Measurements from ENCODE around the gene PIK3R4.
A peak's percentile ranks its signal among the peaks of the same experiment; 100 is the strongest.

The PIK3R4 gene

DNA sequence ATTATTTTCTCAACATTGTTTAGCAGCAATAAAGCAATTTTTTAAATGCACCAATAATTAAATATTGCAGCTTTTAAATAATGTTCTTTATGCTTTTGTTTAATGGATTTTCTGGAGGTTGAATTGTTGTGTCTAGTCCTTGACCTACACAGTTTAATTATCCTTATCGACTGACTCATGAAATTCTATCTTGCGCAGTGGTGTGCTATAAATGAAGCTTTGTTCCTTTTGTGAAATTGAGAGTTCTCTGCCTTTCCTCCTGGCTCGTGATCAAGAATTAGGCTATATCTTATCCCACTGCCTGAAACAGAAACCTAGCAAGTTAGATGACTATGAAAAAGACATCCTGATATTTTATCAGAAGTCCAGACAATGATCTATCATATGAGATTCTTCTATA, 37.0 kb upstream of the PIK3R4 start:
- TF ChIP-seq, protein P1, sequence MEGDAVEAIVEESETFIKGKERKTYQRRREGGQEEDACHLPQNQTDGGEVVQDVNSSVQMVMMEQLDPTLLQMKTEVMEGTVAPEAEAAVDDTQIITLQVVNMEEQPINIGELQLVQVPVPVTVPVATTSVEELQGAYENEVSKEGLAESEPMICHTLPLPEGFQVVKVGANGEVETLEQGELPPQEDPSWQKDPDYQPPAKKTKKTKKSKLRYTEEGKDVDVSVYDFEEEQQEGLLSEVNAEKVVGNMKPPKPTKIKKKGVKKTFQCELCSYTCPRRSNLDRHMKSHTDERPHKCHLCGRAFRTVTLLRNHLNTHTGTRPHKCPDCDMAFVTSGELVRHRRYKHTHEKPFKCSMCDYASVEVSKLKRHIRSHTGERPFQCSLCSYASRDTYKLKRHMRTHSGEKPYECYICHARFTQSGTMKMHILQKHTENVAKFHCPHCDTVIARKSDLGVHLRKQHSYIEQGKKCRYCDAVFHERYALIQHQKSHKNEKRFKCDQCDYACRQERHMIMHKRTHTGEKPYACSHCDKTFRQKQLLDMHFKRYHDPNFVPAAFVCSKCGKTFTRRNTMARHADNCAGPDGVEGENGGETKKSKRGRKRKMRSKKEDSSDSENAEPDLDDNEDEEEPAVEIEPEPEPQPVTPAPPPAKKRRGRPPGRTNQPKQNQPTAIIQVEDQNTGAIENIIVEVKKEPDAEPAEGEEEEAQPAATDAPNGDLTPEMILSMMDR (conservative IDR thresholded peaks at IDR 0.05; ENCODE audit: low read length) = no peak
- no peak overlapping the region for H3K4me3 ChIP-seq (ENCODE audit: low read length)
- no peak for DNase-seq (ENCODE audit: low read depth)

DNA sequence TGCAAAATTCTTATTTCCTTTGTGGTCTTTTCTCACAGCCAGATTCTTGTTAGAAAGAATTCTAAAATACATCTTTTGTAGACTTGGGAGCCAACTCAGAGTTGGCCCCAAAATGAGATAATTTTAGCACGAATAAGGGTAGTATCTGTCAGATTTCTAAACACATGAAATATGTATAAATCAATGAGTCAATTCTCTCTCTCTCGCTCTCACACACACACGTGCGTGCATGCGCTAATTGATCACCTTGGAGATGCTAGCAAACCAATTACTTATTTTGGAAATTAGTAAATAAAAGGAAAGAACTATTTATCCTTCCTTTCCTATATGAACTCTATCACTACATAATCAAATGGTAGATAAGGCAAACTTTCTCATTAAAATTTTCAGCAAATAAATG, 32.9 kb upstream of the PIK3R4 start:
- H3K4me3 ChIP-seq (ENCODE audit: low read length) = no peak overlapping the region
- TF ChIP-seq, protein P1 (conservative IDR thresholded peaks at IDR 0.05; ENCODE audit: low read length) = no peak
- DNase-seq (ENCODE audit: low read depth) = no peak

DNA sequence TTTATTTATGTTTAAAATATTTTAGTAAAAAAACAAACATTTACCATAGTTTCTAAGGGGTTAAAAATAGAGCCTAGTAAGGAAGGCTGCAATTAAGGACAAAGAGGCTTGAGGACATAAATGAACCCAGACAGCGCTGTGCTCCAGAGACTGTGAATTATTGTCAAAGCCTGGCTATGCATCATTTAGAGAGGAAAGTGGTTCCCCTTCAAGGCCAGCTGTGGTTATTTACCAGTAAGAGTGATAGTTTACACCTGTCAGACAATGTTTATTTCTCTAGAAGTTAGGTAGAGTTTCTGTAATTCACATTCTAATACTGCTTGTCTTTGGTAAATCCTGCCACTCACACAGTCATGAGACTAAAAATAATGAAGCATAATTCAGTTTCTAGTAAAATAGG, 32.4 kb upstream of the PIK3R4 start:
- H3K4me3 ChIP-seq (ENCODE audit: low read length) = no peak overlapping the region
- DNase-seq (ENCODE audit: low read depth) = no peak
- TF ChIP-seq, protein P1 (conservative IDR thresholded peaks at IDR 0.05; ENCODE audit: low read length) = no peak

DNA sequence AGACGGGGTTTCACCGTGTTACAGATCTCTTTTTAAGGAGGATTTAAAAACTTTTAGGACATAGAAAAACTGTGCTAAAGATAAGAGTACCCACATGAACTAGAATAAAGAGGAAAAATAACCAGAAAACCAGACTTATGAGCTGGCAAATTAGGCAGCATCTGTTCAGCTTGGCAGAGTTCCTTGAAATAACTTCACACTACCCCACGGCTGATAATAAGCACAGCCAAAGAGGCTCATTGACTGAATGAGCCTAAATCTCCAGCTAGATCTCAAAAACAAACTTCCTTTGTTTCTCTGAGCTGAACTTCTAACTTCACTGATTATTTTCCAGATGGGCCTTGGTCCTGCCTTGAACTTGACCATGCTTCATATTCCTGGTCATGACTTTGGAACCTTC, 26.7 kb upstream of the PIK3R4 start:
- peak; percentile 25 for DNase-seq (ENCODE audit: low read depth)
- TF ChIP-seq, protein P1 (conservative IDR thresholded peaks at IDR 0.05; ENCODE audit: low read length) = no peak
- no peak overlapping the region for H3K4me3 ChIP-seq (ENCODE audit: low read length)

DNA sequence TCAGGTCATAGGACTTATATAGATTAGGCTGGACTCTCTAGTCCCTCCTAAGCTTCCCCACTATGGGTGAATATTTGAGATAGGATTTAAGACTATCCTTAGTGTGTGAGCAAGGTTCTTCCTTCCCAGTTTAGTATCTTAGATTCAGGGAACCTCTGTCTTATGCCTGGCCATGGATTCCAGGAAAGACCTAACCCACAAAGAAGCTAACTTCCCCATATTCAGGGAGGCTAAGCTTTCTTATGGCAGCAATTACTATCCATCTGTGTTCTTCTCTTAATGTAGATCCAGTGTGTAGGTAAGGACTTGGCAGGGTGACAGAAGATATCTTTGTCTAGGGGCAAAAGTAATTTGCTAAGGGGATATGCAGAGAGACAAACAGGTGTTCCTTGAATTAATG, 25.5 kb upstream of the PIK3R4 start:
- no peak for DNase-seq (ENCODE audit: low read depth)
- TF ChIP-seq, protein P1 (conservative IDR thresholded peaks at IDR 0.05; ENCODE audit: low read length) = no peak
- no peak overlapping the region for H3K4me3 ChIP-seq (ENCODE audit: low read length)

DNA sequence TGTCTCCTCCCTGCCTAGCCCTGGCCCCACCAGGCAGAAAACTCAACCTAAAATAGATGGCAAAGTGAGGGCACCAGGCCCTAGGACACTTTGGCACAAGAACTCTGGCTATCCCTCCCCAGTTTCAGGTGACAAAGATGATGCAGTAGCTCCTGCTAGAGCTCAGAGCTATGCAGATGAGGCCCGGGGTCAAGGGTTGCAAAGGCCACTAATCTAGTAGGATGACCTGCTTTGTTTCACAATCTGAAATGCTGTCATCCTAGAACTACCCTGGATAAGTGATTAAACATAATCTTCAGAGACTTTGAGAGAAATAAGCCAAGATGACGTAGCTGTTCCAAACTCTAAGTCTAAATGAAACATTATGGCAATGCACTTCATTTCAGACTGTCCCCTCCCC, 24.0 kb upstream of the PIK3R4 start:
- TF ChIP-seq, protein P1 (conservative IDR thresholded peaks at IDR 0.05; ENCODE audit: low read length) = no peak
- H3K4me3 ChIP-seq (ENCODE audit: low read length) = no peak overlapping the region
- no peak for DNase-seq (ENCODE audit: low read depth)

DNA sequence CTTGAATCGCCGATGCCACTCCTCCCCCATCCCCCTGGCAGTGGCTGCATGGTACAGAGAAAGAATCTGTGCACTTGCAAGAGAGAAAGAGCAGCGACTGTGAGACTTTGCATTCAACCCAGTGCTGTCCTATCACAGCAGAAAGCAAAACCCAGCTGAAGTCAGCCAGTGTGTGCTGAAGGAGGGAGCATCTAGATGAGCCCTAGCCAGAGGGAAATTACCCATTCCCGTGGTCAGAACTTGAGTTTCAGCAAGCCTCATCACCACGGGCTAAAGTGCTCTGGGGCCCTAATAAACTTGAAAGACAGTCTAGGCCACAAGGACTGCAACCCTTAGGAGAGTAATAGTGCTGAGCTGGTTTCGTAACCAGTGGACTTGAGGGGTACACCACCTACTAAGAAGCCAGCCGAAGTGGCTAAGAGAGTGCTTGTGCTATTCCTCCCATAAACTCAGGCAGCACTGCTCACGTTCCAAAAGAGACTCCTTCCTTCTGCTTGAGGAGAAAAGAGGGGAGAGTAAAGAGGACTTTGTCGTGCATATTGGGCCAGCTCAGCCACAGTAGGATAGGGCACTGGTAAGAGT, 15.2 kb upstream of the PIK3R4 start:
- TF ChIP-seq, protein P1 (conservative IDR thresholded peaks at IDR 0.05; ENCODE audit: low read length) = no peak
- DNase-seq (ENCODE audit: low read depth) = no peak
- no peak overlapping the region for H3K4me3 ChIP-seq (ENCODE audit: low read length)

Measured in AG10803 (cell line).